ENCODE results near the gene ALDH3B1.

The ALDH3B1 gene

DNA sequence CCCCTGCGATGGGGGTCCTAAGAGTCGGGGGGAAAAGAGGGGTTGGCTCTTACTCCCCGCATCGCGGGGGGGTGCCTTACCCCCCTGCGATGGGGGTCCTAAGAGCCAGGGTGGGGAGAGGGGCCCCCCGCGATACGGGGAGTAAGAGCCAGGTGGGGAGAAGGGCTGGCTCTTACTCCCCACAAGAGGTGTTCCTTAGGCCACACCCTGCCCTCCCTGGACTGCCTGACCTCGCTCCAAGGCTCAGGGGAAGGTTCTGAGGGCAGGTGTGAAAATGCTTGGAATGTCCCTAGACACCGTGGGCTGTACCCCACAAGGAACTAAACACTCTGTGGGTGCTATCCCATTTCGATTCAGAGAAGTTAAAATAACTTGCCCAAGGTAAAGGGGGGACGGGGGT is 14.1 kb upstream of the ALDH3B1 start:
- H3K4me1 ChIP-seq: no peaks in the 10 kb centered on the region
- no peaks in the 10 kb centered on the region for H3K79me2 ChIP-seq
- H3K4me3 ChIP-seq (ENCODE audit: low read depth, low read length): no peak overlapping the region
- no peaks in the 10 kb centered on the region for H3K27me3 ChIP-seq (ENCODE audit: control insufficient read depth, insufficient read depth, low read length)
- no peak overlapping the region for H3K9ac ChIP-seq
- H3K27ac ChIP-seq: no peak overlapping the region
- TF ChIP-seq CTCF (IDR thresholded peaks at IDR 0.05): no peak
- H3K36me3 ChIP-seq (ENCODE audit: control insufficient read depth, insufficient read depth, low read length): no peaks in the 10 kb centered on the region
- no peak overlapping the region for H2AFZ ChIP-seq
- no peak overlapping the region for H3K4me2 ChIP-seq (ENCODE audit: low read length)
- no peaks in the 10 kb centered on the region for H3K9me3 ChIP-seq (ENCODE audit: control insufficient read depth, low read length)

- Histone ChIP-seq H3K4me1 (no peaks in the 10 kb centered on the region), H3K4me2 (ENCODE audit: low read length) (no peak overlapping the region), H3K27me3 (ENCODE audit: control insufficient read depth, insufficient read depth, low read length) (no peaks in the 10 kb centered on the region), H3K27ac (no peak overlapping the region), H3K79me2 (no peaks in the 10 kb centered on the region), H3K36me3 (ENCODE audit: control insufficient read depth, insufficient read depth, low read length) (no peaks in the 10 kb centered on the region), H2AFZ (no peak overlapping the region), H3K9ac (no peak overlapping the region), H3K4me3 (ENCODE audit: low read depth, low read length) (no peak overlapping the region), H3K9me3 (ENCODE audit: control insufficient read depth, low read length) (no peaks in the 10 kb centered on the region)
- TF ChIP-seq CTCF (IDR thresholded peaks at IDR 0.05): no peak
Observed at GRCh38 chr11:67996622-67997474, 13.3 kb upstream of the ALDH3B1 start.

DNA sequence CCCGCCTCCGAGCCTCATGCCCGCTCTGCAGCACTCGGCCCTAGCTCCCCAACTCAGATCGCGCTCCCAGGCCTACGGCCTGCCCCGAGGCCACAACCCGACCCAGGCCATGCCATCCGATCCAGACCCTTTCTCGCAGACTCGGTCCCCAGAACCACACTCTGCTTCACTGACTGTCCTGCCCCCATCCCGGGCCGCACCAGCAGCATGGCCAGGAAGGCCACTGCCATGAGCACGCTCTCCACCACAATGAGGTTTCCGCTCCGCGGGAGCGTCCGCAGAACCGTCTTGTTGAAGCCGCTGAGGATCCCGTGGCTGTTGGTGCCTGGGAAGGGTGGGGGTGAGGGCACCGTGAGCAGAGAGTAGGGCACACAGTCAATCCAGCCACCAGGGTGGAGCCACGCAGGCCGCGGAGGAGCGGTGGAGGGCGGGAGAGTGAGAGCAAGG is 12.6 kb upstream of the ALDH3B1 start:
- TF ChIP-seq CTCF (IDR thresholded peaks at IDR 0.05): no peak
- H3K4me1 ChIP-seq: no peaks in the 10 kb centered on the region
- H2AFZ ChIP-seq: no peak overlapping the region
- H3K79me2 ChIP-seq: no peaks in the 10 kb centered on the region
- no peak overlapping the region for H3K27ac ChIP-seq
- H3K4me3 ChIP-seq (ENCODE audit: low read depth, low read length): no peak overlapping the region
- H3K4me2 ChIP-seq (ENCODE audit: low read length): no peak overlapping the region
- no peaks in the 10 kb centered on the region for H3K27me3 ChIP-seq (ENCODE audit: control insufficient read depth, insufficient read depth, low read length)
- no peaks in the 10 kb centered on the region for H3K9me3 ChIP-seq (ENCODE audit: control insufficient read depth, low read length)
- no peaks in the 10 kb centered on the region for H3K36me3 ChIP-seq (ENCODE audit: control insufficient read depth, insufficient read depth, low read length)
- H3K9ac ChIP-seq: no peak overlapping the region

DNA sequence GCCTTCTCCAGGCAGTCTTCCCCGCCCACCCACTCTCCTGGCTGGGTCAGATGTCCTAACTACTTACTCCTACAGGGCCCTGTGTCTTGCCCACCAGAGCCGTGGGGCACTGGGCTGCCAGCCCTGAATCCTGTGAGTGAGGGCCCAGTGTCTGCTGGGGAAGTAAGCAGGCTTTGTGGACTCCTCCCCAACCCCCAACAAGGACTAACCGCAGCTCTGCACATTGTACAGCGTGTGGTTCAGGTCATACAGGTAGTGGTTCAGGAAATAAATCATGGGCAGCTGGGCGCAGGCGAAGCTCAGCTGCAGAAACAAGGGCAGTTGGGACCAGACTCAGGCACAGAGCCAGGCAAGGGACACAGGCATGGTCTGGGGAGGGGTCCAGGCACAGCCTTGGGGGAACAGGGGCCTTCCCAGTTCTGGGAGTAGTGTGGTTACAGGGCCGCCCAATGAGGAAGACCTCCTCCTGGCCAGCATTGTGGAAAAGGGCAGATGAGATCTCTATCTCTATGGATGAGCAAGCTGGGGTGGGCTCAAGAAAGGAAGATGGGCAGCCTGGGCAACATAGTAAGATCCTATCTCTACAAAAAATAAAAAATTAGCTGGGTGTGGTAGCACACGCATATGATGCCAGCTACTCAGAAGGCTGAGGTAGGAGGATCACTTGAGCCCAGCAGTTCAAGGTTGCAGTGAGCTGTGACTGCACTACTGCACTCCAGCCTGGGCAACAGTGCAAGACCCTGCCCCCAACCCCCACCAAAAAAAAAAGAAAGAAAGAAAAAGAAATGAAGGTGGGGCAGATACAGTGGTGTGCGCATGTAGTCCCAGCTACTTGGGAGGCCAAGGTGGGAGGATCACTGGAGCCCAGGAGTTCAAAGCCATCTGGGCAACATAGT is 11.7 kb upstream of the ALDH3B1 start:
- no peak for TF ChIP-seq CTCF (IDR thresholded peaks at IDR 0.05)
- H3K36me3 ChIP-seq (ENCODE audit: control insufficient read depth, insufficient read depth, low read length): no peaks in the 10 kb centered on the region

More for the DNA sequence above, 11.7 kb upstream of the ALDH3B1 start:
- H3K27me3 ChIP-seq (ENCODE audit: control insufficient read depth, insufficient read depth, low read length): no peaks in the 10 kb centered on the region
- H3K4me2 ChIP-seq (ENCODE audit: low read length): no peak overlapping the region
- H3K79me2 ChIP-seq: no peaks in the 10 kb centered on the region
- H3K27ac ChIP-seq: no peak overlapping the region
- H3K9me3 ChIP-seq (ENCODE audit: control insufficient read depth, low read length): no peaks in the 10 kb centered on the region
- no peak overlapping the region for H2AFZ ChIP-seq
- H3K4me1 ChIP-seq: no peaks in the 10 kb centered on the region
- H3K9ac ChIP-seq: no peak overlapping the region
- H3K4me3 ChIP-seq (ENCODE audit: low read depth, low read length): no peak overlapping the region
